Calu3 (cell line): ENCODE data around the gene TTC4. TPM values are rescaled to one million over a fixed set of nuclear protein-coding genes. Genes with fewer than 3 reads are reported as not detected.

Experiments used
- BruUV-seq: library from RNA; stranded (reverse); fragments of 400-500 nt; replicated peaks from 2 replicates; lab custom pipeline; 2021; lab: Mats Ljungman, UMichigan
- CTCF ChIA-PET: fragments of 300-600 bp; sonication (Branson Sonifier 250); formaldehyde crosslinking; loops from one replicate; lab custom pipeline; 2022; ENCODE audit warnings: antibody characterized with exemption; lab: Charles Lee
- DNase-seq: peaks from one replicate; pipeline ENCODE4 v3.0.0; 2022
- H3K27ac Mint-ChIP-seq: one replicate; pipeline ENCODE4 v1.8.0; 2022; ENCODE audit warnings: mixed read lengths; ENCODE audit not compliant: unreplicated experiment
- H3K27me3 Mint-ChIP-seq: one replicate; pipeline ENCODE4 v1.8.0; 2022; ENCODE audit warnings: mixed read lengths; ENCODE audit not compliant: unreplicated experiment
- H3K36me3 Mint-ChIP-seq: one replicate; pipeline ENCODE4 v1.8.0; 2022; ENCODE audit warnings: mild to moderate bottlenecking, moderate library complexity, mixed read lengths; ENCODE audit not compliant: insufficient read depth, unreplicated experiment
- H3K4me1 Mint-ChIP-seq: one replicate; pipeline ENCODE4 v1.8.0; 2022; ENCODE audit warnings: mild to moderate bottlenecking, low read depth, mixed read lengths; ENCODE audit not compliant: unreplicated experiment
- H3K4me3 Mint-ChIP-seq: one replicate; pipeline ENCODE4 v1.8.0; 2022; ENCODE audit warnings: mild to moderate bottlenecking, low read depth, moderate library complexity, mixed read lengths; ENCODE audit not compliant: unreplicated experiment
- H3K9me3 Mint-ChIP-seq: one replicate; pipeline ENCODE4 v1.8.0; 2022; ENCODE audit warnings: low read depth, mixed read lengths; ENCODE audit not compliant: unreplicated experiment
- intact Hi-C: fragments of 100-400 bp; cut with micrococcal nuclease; formaldehyde crosslinking; loops from one replicate; pipeline ENCODE4 v1.10.0; 2022; ENCODE audit not compliant: unreplicated experiment
- total RNA-seq: library from RNA; stranded (reverse); gene quantifications from 2 replicates; pipeline ENCODE4 v1.2.3, GENCODE V29; 2022
- TF ChIP-seq, protein P1 (sequence below): fragments of 200-600 bp; IDR thresholded peaks from one replicate; pipeline ENCODE4 v1.8.0; 2022; ENCODE audit warnings: antibody characterized with exemption; ENCODE audit not compliant: unreplicated experiment

Gene TTC4
- total RNA-seq, 1 experiment from 2014 or later = 22.9 TPM

DNA sequence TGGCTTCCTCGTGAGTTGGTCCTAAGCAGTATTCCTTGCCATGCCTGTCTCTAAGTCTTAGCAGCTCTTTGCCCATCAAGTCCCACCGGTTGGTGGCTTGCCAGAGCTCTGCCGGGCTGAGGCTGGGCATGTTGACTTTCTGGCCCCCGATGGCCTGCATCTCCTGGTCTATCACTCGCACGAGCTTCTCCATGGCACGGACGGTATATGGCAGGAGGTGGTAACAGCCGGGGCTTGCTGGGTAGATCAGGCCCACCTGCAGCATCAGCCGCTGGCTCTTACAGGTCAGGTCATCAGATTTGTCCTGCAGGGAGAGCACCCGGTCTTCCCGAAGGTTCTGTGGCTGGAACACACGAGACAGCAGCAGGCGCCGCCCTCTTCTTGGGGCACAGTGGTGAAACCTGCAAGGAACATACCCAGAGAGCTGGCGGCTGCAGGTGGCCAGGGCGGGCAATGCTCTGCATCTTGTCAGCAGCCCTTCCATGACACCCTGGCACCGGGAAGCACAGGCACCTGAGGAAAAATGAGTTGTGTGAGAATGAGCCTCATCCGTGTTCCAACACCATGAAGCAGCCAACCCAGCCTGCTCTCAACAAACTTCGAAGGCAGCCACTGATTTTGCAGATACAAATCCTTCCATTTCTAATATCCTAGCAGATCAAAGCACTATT, 43.2 kb downstream of the TTC4 start:
- Mint-ChIP-seq H3K4me1 (peaks cover 8% of the 10 kb centered on the region), H3K27ac (no peak overlapping the region), H3K36me3 (peaks cover 4% of the 10 kb centered on the region), H3K27me3 (no peaks in the 10 kb centered on the region), H3K9me3 (no peaks in the 10 kb centered on the region), H3K4me3 (no peak overlapping the region)
- intact Hi-C loops = no loop called here
- CTCF ChIA-PET = no interaction called here
- no peak for DNase-seq
- BruUV-seq = no TSS peak
- TF ChIP-seq, protein P1, sequence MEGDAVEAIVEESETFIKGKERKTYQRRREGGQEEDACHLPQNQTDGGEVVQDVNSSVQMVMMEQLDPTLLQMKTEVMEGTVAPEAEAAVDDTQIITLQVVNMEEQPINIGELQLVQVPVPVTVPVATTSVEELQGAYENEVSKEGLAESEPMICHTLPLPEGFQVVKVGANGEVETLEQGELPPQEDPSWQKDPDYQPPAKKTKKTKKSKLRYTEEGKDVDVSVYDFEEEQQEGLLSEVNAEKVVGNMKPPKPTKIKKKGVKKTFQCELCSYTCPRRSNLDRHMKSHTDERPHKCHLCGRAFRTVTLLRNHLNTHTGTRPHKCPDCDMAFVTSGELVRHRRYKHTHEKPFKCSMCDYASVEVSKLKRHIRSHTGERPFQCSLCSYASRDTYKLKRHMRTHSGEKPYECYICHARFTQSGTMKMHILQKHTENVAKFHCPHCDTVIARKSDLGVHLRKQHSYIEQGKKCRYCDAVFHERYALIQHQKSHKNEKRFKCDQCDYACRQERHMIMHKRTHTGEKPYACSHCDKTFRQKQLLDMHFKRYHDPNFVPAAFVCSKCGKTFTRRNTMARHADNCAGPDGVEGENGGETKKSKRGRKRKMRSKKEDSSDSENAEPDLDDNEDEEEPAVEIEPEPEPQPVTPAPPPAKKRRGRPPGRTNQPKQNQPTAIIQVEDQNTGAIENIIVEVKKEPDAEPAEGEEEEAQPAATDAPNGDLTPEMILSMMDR = no peak

DNA sequence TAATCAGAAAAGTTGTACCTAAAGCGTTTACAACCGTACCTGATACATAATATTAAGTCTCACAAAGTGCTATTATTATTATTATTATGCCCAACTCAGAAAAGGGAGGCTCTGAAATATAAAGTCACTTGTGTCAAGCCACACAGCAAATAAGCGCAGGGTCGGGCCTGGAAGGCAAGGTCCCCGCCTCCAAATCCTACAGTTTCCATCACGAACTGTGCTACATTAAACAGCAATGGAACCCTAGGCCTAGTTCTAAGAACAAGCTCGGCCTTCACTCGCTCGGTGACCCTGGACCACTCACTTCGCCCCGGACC, 48.1 kb downstream of the TTC4 start:
- DNase-seq = peak; percentile 6
- no peaks in the 10 kb centered on the region for H3K27me3 Mint-ChIP-seq
- TF ChIP-seq, protein P1 = no peak
- H3K36me3 Mint-ChIP-seq = peaks cover 17% of the 10 kb centered on the region
- H3K9me3 Mint-ChIP-seq = no peaks in the 10 kb centered on the region
- peaks cover 17% of the 10 kb centered on the region for H3K4me1 Mint-ChIP-seq
- H3K4me3 Mint-ChIP-seq = peak overlapping the region; percentile 91
- peak overlapping the region; percentile 93 for H3K27ac Mint-ChIP-seq
- CTCF ChIA-PET = no interaction called here
- intact Hi-C loops = loop anchor here (5.0 kb wide), 1 partner anchor 34 kb away; no protein-coding TSS in a partner anchor
- BruUV-seq = TSS peak; percentile 91

DNA sequence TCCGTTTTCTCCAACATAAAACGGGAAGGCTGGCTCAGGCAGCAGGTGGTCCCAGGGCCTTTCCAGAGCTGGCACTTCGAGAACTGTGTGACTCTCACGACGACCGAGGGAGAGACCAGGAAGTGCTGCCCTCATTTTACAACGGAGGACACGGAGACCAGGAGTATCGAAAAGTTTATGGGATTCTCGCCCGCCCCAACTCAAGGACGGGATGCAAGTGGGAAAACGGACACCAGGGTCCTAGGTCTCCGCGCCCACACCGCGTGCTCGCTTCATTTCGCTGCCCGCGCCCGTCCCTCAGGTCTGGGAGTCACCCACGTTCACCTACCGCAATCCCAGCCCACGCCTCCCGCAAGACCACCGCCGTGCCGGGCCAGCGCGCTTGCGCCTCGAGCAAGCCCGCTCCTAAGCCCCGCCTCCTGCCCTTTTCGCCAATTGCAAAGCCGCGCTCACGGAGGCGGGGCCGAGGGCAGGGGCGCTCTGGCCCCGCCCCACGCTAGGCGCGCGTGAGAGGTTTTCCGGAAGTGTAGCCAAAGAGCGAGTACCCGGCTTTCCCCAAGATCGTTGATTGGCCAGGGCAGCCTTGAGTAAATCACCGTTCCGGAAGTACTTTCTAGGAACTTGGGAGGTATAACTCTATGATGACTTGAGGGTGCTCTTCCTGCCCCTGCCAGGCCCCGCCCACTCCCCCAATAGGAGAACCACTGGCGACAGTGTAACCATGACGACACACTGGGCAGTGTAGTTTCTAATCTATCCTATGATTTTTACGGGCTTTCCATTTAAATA, 48.7 kb downstream of the TTC4 start, which contains the start of gene PARS2:
Gene PARS2, minus strand, starts transcription at position 391 of the 789 bp plus-strand sequence. CDS start 5,362 bp downstream, outside the sequence.
- intact Hi-C loops = loop anchor here (5.0 kb wide), 1 partner anchor 33 kb away; no protein-coding TSS in a partner anchor
- H3K9me3 Mint-ChIP-seq = no peaks in the 10 kb centered on the region
- TF ChIP-seq, protein P1 = no peak

DNA sequence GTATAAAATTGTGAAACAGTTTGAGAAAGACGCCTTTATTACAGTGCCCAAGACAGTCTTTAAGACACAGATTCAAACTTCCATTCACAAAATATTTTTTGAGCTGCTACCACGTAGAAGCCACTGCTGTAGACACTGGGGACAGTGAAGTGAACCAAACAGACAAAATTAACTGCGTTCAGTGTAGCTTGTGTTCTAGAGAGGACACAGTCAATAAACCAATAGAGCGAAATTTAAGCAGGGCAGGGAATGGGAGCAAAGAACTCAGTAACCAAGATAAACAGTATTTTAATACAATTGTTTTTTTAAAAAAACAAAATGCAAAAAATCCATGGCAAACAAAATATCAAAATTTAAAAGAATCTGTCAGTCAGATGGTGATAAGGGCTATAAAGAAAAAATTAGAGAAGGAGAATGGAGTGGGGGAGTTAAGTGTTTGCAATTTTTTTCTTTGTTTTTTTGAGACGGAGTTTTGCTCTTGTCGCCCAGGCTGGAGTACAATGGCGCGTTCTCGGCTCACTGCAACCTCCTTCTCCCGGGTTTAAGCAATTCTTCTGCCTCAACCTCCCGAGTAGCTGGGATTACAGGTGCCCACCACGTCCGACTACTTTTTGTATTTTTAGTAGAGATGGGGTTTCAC, 49.4 kb downstream of the TTC4 start:
- H3K4me3 Mint-ChIP-seq = peak overlapping the region; percentile 91
- peaks cover 17% of the 10 kb centered on the region for H3K36me3 Mint-ChIP-seq
- TF ChIP-seq, protein P1 = no peak
- no peaks in the 10 kb centered on the region for H3K27me3 Mint-ChIP-seq
- peaks cover 17% of the 10 kb centered on the region for H3K4me1 Mint-ChIP-seq
- peak overlapping the region; percentile 93 for H3K27ac Mint-ChIP-seq
- no TSS peak for BruUV-seq
- intact Hi-C loops = loop anchor here (5.0 kb wide), 1 partner anchor 32 kb away; no protein-coding TSS in a partner anchor
- no peaks in the 10 kb centered on the region for H3K9me3 Mint-ChIP-seq
- CTCF ChIA-PET = interaction anchor here (0.8 kb wide), 1 partner anchor 36 kb away, joined by 4 read pairs; the partner anchor contains the start of gene TTC22
- no peak for DNase-seq

More for the DNA sequence above, 48.7 kb downstream of the TTC4 start, which contains the start of gene PARS2:
- Mint-ChIP-seq H3K27ac (peak within 1 kb of the TSS; percentile 93), H3K27me3 (no peaks in the 10 kb centered on the region), H3K4me1 (peaks cover 17% of the 10 kb centered on the region), H3K4me3 (peak within 1 kb of the TSS; percentile 91), H3K36me3 (peaks cover 17% of the 10 kb centered on the region)
- BruUV-seq = no TSS peak
- peak; percentile 97 for DNase-seq
- CTCF ChIA-PET = interaction anchor here (0.8 kb wide), 1 partner anchor 37 kb away, joined by 4 read pairs; the partner anchor contains the start of gene TTC22
